ENCODE measurements around the gene CCDC57. TPM values are rescaled to one million over a fixed set of nuclear protein-coding genes. Genes with fewer than 3 reads are reported as not detected.

Gene CCDC57
- total and polyA plus RNA-seq, 2 of the 4 experiments (the other 2 are of a cell fraction): 7.3 to 31.3 TPM

DNA sequence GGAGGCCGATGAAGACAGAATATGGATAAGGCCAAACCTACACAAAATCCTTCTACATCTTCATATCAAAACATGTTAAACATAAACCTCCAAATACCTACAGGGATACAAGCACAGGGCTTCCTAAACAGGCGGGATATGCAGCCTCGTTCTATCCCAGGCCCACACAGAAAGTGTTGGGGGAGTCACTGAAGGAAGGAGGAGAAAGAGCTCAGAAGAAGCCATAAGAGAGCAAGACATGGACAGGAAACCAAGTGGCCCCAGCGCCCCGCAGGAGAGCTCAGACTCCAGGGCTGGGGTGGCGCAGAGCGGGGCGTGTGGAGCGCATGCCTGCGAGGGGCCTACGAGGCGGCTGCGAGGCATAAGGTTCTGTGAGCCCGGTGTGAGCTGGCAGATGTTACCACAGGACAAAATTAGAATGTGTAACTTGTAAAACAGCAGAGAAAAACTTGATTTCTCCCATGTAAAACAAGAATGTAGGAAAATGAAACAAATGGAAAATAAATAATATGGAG lies 103.6 kb downstream of the CCDC57 start:
- TF ChIP-seq RAD21 (IDR thresholded peaks at IDR 0.05; ENCODE audit: low read length) (no peak), BHLHE40 (IDR thresholded peaks at IDR 0.05; ENCODE audit: low read depth, low read length) (no peak), FOS (IDR thresholded peaks at IDR 0.05; ENCODE audit: low read depth, low read length) (no peak), MXI1 (IDR thresholded peaks at IDR 0.05; ENCODE audit: borderline replicate concordance, low read depth, low read length) (no peak), CEBPB (IDR thresholded peaks at IDR 0.05; ENCODE audit: low read depth, low read length) (no peak), RCOR1 (IDR thresholded peaks at IDR 0.05; ENCODE audit: insufficient replicate concordance, low read length) (no peak), USF2 (IDR thresholded peaks at IDR 0.05; ENCODE audit: low read depth, low read length) (no peak), MAFK (IDR thresholded peaks at IDR 0.05; ENCODE audit: low read depth, low read length) (no peak), NFE2L2 (IDR thresholded peaks at IDR 0.05; ENCODE audit: low read depth, low read length) (no peak), CTCF (conservative IDR thresholded peaks at IDR 0.05; ENCODE audit: low read depth, low read length) (no peak), MAZ (IDR thresholded peaks at IDR 0.05; ENCODE audit: borderline replicate concordance, low read depth, low read length) (no peak)
- TF ChIP-seq, protein P1, sequence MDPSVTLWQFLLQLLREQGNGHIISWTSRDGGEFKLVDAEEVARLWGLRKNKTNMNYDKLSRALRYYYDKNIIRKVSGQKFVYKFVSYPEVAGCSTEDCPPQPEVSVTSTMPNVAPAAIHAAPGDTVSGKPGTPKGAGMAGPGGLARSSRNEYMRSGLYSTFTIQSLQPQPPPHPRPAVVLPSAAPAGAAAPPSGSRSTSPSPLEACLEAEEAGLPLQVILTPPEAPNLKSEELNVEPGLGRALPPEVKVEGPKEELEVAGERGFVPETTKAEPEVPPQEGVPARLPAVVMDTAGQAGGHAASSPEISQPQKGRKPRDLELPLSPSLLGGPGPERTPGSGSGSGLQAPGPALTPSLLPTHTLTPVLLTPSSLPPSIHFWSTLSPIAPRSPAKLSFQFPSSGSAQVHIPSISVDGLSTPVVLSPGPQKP (IDR thresholded peaks at IDR 0.05; ENCODE audit: borderline replicate concordance, low read depth, low read length): no peak
- ATAC-seq (ENCODE audit: low read depth) (no peak), DNase-seq (no peak)
- Histone ChIP-seq H2BK5ac (ENCODE audit: low read depth, low read length, poor library complexity, severe bottlenecking) (no peak overlapping the region), H4K8ac (ENCODE audit: low read depth in 2 of 2, low read length in 2 of 2) (no peak overlapping the region), H3K9ac (ENCODE audit: low read depth, low read length) (no peak overlapping the region), H2AK9ac (replicated peaks; ENCODE audit: low read depth, low read length, poor library complexity) (no peak overlapping the region), H3K4me2 (ENCODE audit: low read depth, low read length) (no peak overlapping the region), H4K91ac (ENCODE audit: insufficient read depth, low read depth, low read length) (no peak overlapping the region), H3K36me3 (ENCODE audit: control insufficient read depth, insufficient read depth, low read length) (peaks cover 13% of the 10 kb centered on the region), H3K4me3 (ENCODE audit: insufficient read depth, low read depth, low read length) (no peak overlapping the region), H3K9me3 (ENCODE audit: control insufficient read depth, insufficient read depth, low read length) (no peaks in the 10 kb centered on the region), H3K9me1 (ENCODE audit: insufficient read depth, low read length) (no peaks in the 10 kb centered on the region), H3K56ac (ENCODE audit: extremely low read depth, insufficient read depth, low read length) (no peak overlapping the region), H3K18ac (ENCODE audit: low read depth, low read length) (no peak overlapping the region), H4K5ac (ENCODE audit: low read depth, low read length) (no peak overlapping the region), H3K27me3 (ENCODE audit: control insufficient read depth, insufficient read depth, low read length) (no peaks in the 10 kb centered on the region), H3K4ac (ENCODE audit: low read depth, low read length) (no peak overlapping the region), H2AFZ (replicated peaks; ENCODE audit: low read length, poor library complexity) (no peak overlapping the region), H2AK5ac (ENCODE audit: low read depth, low read length) (no peak overlapping the region), H3K4me1 (ENCODE audit: control insufficient read depth, insufficient read depth, low read length) (peaks cover 12% of the 10 kb centered on the region), H3K23ac (ENCODE audit: low read depth, low read length) (no peak overlapping the region), H4K20me1 (ENCODE audit: insufficient read depth, low read length) (no peaks in the 10 kb centered on the region), H3K27ac (ENCODE audit: insufficient read depth, low read length) (no peak overlapping the region), H3K79me1 (ENCODE audit: low read depth in 1 of 2, low read length in 2 of 2) (no peaks in the 10 kb centered on the region), H2BK120ac (ENCODE audit: low read depth, low read length) (no peak overlapping the region), H3K14ac (replicated peaks; ENCODE audit: low read depth, low read length) (no peak overlapping the region), H2BK15ac (ENCODE audit: low read depth, low read length) (no peak overlapping the region), H2BK20ac (ENCODE audit: low read depth, low read length) (no peak overlapping the region)
- in situ Hi-C loops (cut with MboI; ENCODE audit: low sequenced_read_pairs) (no loop called here), intact Hi-C loops (cut with micrococcal nuclease) (no loop called here), dilution Hi-C loops (cut with HindIII; ENCODE audit: low sequenced_read_pairs, unreplicated experiment) (no loop called here)
- 86% methylated on average over 11 of the region's 14 CpGs; no CpG with 5 or more reads in 1 of the 2 experiments for WGBS, 2 experiments (ENCODE audit: extremely low coverage in 2 of 2, insufficient read length in 1 of 2)
- CTCF ChIA-PET: no interaction called here
- POLR2A ChIA-PET (ENCODE audit: unreplicated experiment): no interaction called here
- BruUV-seq (replicated peaks): no TSS peak

All from IMR-90 (cell line).